ENCODE data around the gene RYR2.
"Not testable (repeated sequence)": the region's sequence is repeated elsewhere in the genome, so short reads cannot be mapped to it uniquely, and the experiment has no call there.

The RYR2 gene

GRCh38 chr1:237603036-237603568 lies 561.1 kb downstream of the RYR2 start:
- not testable (repeated sequence) for DNase-seq

DNA sequence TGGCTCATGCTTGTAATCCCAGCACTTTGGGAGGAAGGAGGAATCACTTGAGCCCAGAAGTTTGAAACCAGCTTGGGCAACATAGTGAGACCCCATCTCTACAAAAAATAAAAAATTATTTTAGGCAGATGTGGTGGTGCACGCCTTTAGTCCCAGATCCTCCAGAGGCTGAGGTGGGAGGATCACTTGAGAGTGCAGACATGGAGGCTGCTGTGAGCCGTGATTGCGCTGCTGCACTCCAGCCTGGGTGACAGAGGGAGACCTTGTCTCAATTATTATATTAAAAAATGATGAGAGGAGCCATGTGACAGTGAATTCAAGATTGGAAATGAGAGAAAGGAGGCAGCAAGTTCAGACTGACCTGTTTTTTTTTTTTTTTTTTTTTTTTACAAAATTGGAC lies 566.4 kb downstream of the RYR2 start:
- no peak for DNase-seq

- no peak for DNase-seq
These were observed 568.2 kb downstream of the RYR2 start for GRCh38 chr1:237610157-237610556.

DNA sequence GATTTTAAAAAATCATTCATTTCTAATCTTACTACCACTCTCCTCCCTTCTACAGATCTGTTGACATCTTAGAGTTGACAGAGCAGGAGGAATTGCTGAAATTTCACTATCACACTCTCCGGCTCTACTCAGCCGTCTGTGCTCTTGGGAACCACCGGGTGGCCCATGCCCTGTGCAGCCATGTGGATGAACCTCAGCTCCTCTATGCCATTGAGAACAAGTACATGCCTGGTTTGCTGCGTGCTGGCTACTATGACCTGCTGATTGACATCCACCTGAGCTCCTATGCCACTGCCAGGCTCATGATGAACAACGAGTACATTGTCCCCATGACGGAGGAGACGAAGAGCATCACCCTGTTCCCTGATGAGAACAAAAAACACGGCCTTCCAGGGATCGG lies 572.0 kb downstream of the RYR2 start:
- no peak for DNase-seq

DNA sequence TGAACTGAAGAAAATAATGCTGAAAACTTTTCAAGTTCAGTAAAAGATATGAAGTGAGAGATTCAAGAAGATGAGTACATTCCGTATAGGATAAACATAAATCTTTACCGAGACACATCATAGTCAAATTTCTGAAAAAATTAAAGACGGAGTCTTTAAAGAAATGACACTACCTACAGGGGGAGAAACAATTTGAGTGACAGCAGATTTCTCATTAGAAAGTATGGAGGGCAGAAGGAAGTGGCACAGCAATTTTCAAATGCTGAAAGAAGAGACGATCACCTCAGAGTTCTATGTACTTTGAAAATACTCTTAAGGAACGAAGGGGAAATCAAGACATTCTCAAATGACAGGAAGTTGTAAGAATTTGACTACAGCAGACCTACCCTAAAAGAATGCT lies 577.6 kb downstream of the RYR2 start:
- no peak for DNase-seq

- DNase-seq = no peak
These were observed 592.9 kb downstream of the RYR2 start for GRCh38 chr1:237634922-237635321.

- DNase-seq = no peak
These were observed 596.6 kb downstream of the RYR2 start for GRCh38 chr1:237638555-237638954.

DNA sequence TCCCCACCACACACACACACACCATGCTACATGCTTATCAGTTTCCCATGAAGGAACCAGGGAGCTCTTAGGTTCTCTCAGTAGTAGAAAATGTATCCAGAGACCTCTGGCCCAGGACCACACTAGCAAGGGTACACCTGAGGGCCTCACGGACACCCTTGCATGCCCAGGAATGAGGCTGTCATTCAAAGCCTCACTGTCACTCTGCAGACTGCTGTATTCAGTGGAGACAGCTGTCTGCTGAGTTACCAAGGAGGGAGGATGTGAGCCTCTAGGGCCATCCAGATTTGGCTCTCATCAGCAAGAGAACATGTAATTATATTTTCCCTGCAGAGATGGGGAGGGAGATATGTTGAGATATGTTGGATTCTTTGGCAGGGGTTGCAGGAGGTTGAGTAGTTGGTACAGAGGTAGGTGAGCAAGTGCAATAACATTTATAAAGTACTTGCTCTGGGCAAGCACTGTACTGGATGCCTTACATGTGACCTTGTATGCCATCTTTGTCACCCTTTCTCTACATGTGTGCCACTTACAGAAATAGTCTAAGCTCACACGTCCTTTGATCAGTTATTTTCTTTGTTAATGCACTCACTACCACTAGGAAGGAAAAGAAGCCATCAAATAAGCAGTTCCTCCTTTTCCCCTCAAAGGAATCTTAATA lies 598.2 kb downstream of the RYR2 start:
- DNase-seq = no peak

DNA sequence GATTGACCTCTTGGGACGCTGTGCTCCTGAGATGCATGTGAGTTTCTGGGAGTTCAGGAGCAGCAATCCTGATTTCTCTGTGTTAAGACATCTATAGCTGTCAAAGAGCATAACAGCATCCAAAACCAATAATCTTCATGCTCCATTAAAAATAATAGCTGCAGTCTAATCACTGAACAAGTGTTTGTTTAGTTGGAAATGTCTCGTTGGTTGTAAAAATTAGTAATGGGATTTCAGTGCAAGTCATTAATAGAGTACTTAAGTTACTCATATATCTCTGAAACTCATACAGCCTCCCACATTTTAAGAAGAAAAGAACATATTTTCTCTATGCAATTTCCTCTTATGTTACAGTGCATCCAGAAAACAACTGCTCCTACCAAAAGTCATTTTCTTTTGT lies 599.0 kb downstream of the RYR2 start:
- no peak for DNase-seq

DNA sequence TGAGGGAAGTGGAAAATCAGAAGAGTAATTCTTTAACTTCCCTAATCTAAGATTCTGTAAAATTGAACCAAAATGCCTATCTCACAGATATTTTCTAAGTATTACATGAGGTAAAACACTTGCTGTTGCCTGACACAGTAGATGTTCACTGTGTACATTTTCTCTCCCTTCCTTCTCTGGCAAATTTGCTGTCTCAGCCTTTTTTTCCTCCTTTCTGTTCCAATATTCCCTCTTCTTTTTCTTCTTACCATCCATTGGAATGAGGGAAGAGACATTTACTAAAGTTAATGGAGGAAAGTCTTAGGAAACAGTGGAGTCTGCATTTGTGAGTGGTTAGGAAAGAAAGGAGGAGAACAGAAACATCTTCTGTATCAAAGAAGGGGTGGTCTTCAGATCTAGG lies 608.8 kb downstream of the RYR2 start:
- DNase-seq = no peak

DNA sequence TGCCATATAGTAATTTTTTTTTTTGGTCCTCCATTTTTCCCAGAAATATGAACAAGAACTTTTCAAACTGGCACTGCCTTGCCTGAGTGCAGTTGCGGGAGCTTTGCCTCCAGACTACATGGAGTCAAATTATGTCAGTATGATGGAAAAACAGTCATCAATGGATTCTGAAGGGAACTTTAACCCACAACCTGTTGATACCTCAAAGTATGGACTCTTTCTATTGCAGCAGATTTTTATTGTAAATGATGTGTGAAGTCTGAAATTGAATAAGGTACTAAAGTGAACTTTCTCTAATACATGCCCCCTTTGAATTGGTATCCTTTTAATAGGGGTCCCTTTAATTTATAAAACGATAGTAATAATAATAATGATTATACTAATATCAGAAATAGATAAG lies 613.8 kb downstream of the RYR2 start:
- no peak for DNase-seq

GRCh38 chr1:237664348-237664747 lies 622.4 kb downstream of the RYR2 start:
- DNase-seq = no peak

DNA sequence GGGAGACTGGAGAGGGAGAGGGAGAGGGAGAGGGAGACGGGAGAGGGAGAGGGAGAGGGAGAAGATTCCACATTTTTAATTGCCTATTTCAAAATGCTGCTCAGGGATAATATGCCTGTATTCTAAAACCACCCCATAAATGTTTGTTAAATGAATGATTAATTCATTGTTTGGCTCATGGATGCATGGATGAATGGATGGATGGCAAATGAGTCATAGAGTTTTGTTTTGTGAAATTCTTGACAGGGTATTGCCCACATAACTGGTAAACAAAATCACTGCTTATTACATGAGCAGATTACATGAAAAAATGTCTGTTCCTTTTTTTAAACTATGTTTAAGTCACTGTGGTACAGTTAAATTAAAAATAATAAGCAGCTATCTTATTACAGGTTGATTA lies 628.3 kb downstream of the RYR2 start:
- no peak for DNase-seq

GRCh38 chr1:237671262-237671661 lies 629.3 kb downstream of the RYR2 start:
- no peak for DNase-seq

- DNase-seq = no peak
These were observed 630.0 kb downstream of the RYR2 start for GRCh38 chr1:237671935-237672334.

GRCh38 chr1:237672748-237673147 lies 630.8 kb downstream of the RYR2 start:
- DNase-seq = peak in 1 of 2 experiments; percentile 18

GRCh38 chr1:237673631-237674030 lies 631.6 kb downstream of the RYR2 start:
- no peak for DNase-seq

- DNase-seq = no peak
These were observed 636.0 kb downstream of the RYR2 start for GRCh38 chr1:237677979-237678378.

DNA sequence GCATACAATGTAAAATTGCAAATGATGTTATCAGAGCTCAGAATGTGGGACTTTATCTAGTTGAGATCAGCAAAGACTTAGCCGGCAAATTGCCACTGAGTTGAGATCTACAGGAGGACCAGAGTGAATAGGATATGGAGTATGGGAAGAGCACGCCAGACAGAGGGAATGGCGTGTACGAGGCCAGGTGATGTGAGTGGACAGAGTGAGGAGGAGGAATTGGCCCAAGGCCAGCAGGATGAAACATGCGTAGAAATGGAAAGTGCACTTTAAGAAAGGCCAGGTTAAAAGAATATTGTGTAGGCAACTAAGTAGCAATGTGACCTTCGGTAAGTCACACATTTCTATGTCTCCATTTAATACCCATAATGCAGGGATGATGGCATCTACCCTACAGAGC lies 637.7 kb downstream of the RYR2 start:
- no peak for DNase-seq

DNA sequence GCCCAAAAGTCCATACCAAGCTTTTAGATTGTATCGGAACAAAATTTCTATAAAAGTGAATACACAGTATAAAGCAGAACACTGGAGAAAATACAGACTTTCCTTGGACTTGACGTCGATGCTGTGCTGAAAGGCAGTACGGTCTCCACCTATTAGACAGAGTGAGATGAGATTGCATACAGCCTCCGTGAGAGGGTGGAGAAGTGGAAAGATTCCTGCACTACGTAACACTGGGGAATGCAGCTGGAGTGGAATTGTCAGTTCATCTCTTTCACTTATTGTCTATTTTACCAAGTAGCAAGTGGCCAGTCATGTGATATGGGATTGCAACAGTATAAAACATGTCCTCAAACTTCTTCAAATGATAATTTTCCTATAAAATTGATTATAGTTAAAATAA lies 639.2 kb downstream of the RYR2 start:
- no peak for DNase-seq

- no peak for DNase-seq
These were observed 642.3 kb downstream of the RYR2 start for GRCh38 chr1:237684236-237684635.

DNA sequence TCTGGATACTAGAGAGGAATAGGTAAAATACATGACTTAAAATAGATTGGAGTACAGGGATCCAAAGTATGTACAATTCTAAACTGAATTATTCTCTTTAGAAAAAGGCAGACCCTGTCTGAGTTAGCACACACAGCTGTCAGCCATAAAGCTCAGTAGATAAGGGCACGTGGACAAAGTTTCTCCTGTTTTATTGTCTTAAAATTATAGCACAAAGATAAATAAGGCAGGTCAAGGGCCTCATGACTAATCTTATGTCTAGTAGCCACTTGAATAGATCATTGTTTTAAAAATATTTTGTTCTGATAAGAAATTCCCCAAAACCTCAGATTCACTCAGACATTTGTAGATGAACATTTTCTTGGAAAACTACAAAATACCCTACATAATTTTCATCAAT lies 643.6 kb downstream of the RYR2 start:
- DNase-seq = no peak

GRCh38 chr1:237687804-237688203 lies 645.8 kb downstream of the RYR2 start:
- DNase-seq = no peak

DNA sequence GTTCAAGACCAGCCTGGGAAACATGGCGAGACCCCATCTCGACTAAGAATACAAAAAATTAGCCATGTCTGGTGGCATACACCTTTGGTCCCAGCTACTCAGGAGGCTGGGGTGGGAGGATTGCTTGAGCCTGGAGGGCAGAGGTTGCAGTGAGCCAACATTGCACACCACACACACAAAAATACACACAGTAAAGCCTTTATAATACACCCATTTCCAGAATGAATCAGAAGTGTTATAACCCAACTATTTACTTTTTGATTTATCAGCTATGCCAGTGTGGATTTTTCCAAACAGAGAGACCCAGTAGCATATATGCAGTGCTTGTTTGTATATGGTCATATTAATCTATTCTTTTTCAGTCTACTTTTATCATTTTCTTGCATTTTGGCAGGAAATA lies 648.7 kb downstream of the RYR2 start:
- DNase-seq = no peak

DNA sequence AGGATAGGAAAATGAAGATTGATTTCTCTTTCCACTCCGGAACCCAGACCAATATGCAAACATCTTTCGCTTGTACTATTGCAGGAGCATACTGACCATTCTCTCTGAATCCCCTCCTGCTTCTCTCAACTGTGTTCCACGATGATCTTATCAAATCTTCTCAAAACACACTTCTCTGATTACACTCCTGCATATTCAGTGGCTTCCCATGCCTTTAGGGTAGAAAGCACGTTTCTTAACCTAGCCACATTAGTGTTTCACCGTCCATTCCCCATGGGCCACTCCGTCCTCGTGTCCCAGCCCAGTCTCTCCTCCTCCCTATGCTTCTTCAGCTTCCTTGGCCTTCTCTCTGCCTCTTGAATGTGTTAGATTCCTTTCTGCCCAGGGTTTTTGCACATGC lies 650.3 kb downstream of the RYR2 start:
- DNase-seq = no peak
